ENCODE data around the gene PARN.

DNA sequence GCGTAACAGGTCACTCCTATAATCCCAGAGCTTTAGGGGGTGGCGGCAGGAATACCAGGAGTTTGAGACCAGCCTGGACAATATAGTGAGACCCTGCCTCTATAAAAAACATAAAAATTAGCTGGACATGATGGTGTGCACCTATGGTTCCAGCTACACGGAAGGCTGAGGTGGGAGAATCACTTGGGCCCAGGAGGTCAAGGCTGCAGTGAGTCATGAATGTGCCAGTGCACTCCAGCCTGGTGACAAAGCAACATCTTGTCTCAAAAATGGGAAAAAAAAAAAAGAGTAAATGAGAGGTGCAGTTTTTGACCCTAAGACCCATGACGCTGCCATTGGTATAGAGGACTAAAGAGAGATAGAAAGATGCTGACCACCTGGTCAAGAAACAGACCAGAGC lies 16.1 kb downstream of the PARN start:
- TF ChIP-seq POLR2AphosphoS5 (IDR thresholded peaks at IDR 0.05; ENCODE audit: borderline replicate concordance, low read depth, low read length) (no peak), EZH2 (IDR thresholded peaks at IDR 0.05) (no peak)
